Muscle of back (tissue), 13 donors: ENCODE data around the gene SPATA6L. TPM values are rescaled to one million over a fixed set of nuclear protein-coding genes. Genes with fewer than 3 reads are reported as not detected.

Experiments
- DNase-seq, 3 donors: peaks; one replicate each; pipeline versions ENCODE4 v3.0.0 to v3.0.0-alpha.2; 2013
- long read RNA-seq, 9 donors: transcript quantifications; one replicate each; lab custom pipeline, GENCODE V29; 2026
- polyA plus RNA-seq, 10 donors: library from polyadenylated mRNA; unstranded; fragments of 120-200 nt; gene quantifications; one replicate each; pipeline ENCODE4 v1.2.1, GENCODE V29; 2013; ENCODE audit not compliant: insufficient read length in 10 of 10

The SPATA6L gene
- 1 to 10 TPM in 1 of 10 donors, under 1 TPM in 9; 0.17 to 1.4 (median 0.52) TPM for polyA plus RNA-seq
- long read RNA-seq, donor 1, result 0 reads
- long read RNA-seq, donor 2, result 0 reads
- long read RNA-seq, donor 3, result 0 reads
- long read RNA-seq, donor 4, result 0 reads
- long read RNA-seq, donor 5, result 0 reads
- long read RNA-seq, donor 6, result 0 reads
- long read RNA-seq, donor 7, result 0 reads
- long read RNA-seq, donor 8, result 0 reads
- long read RNA-seq, donor 9, result 0 reads

GRCh38 chr9:4666042-4666699 lies at the start of gene SPATA6L:
SPATA6L (minus strand) TSS chr9:4666480; CDS start chr9:4666250, 230 bp downstream.
- DNase-seq, result peak in 2 of 3 donors; percentile 77 to 89

- DNase-seq, result no peak
Observed at GRCh38 chr9:4714266-4715016, 48.2 kb upstream of the SPATA6L start.

GRCh38 chr9:4713849-4714248 lies 47.6 kb upstream of the SPATA6L start:
- no peak for DNase-seq

- no peak for DNase-seq
Observed at GRCh38 chr9:4709380-4709779, 43.1 kb upstream of the SPATA6L start.

- no peak for DNase-seq
Observed at GRCh38 chr9:4706971-4707622, 40.8 kb upstream of the SPATA6L start.

- no peak for DNase-seq
Observed at GRCh38 chr9:4706021-4706420, 39.7 kb upstream of the SPATA6L start.

- no peak for DNase-seq
Observed at GRCh38 chr9:4704129-4704528, 37.8 kb upstream of the SPATA6L start.

- DNase-seq, result no peak
Observed at GRCh38 chr9:4701526-4701925, 35.2 kb upstream of the SPATA6L start.

- no peak for DNase-seq
Observed at GRCh38 chr9:4700932-4701331, 34.7 kb upstream of the SPATA6L start.

- DNase-seq, result no peak
Observed at GRCh38 chr9:4700091-4700490, 33.8 kb upstream of the SPATA6L start.

- DNase-seq, result no peak
Observed at GRCh38 chr9:4691795-4692194, 25.5 kb upstream of the SPATA6L start.

GRCh38 chr9:4690144-4690543 lies 23.9 kb upstream of the SPATA6L start:
- no peak for DNase-seq

- no peak for DNase-seq
Observed at GRCh38 chr9:4689687-4690104, 23.4 kb upstream of the SPATA6L start.

- no peak for DNase-seq
Observed at GRCh38 chr9:4689021-4689420, 22.7 kb upstream of the SPATA6L start.

- no peak for DNase-seq
Observed at GRCh38 chr9:4686584-4686983, 20.3 kb upstream of the SPATA6L start.

GRCh38 chr9:4686112-4686511 lies 19.8 kb upstream of the SPATA6L start:
- DNase-seq, result no peak

- no peak for DNase-seq
Observed at GRCh38 chr9:4684820-4685219, 18.5 kb upstream of the SPATA6L start.

GRCh38 chr9:4680750-4681149 lies 14.5 kb upstream of the SPATA6L start:
- DNase-seq, result peak in 1 of 3 donors; percentile 12

GRCh38 chr9:4680173-4680525 lies 13.9 kb upstream of the SPATA6L start:
- peak in 1 of 3 donors; percentile 70 for DNase-seq

- DNase-seq, result peak; percentile 96 to 99 (median 98)
Observed at GRCh38 chr9:4679268-4680172, 13.2 kb upstream of the SPATA6L start, which contains the start of gene CDC37L1. CDC37L1 (plus strand) TSS chr9:4679569; CDS start chr9:4679768, 199 bp downstream.

- DNase-seq, result no peak
Observed at GRCh38 chr9:4678679-4679267, 12.5 kb upstream of the SPATA6L start.
